GM19324 (cell line): Measurements from ENCODE around the gene APP.

ENCODE experiments used
- ATAC-seq: cut with Tn5 transposase; IDR thresholded peaks from one replicate; pipeline ENCODE4 v1.9.1; 2021; ENCODE audit warnings: mild to moderate bottlenecking, moderate library complexity; ENCODE audit not compliant: unreplicated experiment, low FRiP score

APP gene

GRCh38 chr21:25995278-25995677 is 175.3 kb downstream of the APP start:
- no peak for ATAC-seq

GRCh38 chr21:25994758-25995163 is 175.8 kb downstream of the APP start:
- no peak for ATAC-seq

GRCh38 chr21:25988738-25989137 is 181.8 kb downstream of the APP start:
- no peak for ATAC-seq

GRCh38 chr21:25987531-25987930 is 183.0 kb downstream of the APP start:
- ATAC-seq: no peak

GRCh38 chr21:25986928-25987327 is 183.6 kb downstream of the APP start:
- ATAC-seq: no peak

- no peak for ATAC-seq
Observed at GRCh38 chr21:25985990-25986389, 184.6 kb downstream of the APP start.

GRCh38 chr21:25984538-25984937 is 186.0 kb downstream of the APP start:
- no peak for ATAC-seq

- ATAC-seq: no peak
Observed at GRCh38 chr21:25983745-25984144, 186.8 kb downstream of the APP start.

- ATAC-seq: no peak
Observed at GRCh38 chr21:25980710-25981109, 189.9 kb downstream of the APP start.

GRCh38 chr21:25979845-25980616 is 190.5 kb downstream of the APP start:
- no peak for ATAC-seq

- no peak for ATAC-seq
Observed at GRCh38 chr21:25977068-25977611, 193.4 kb downstream of the APP start.

GRCh38 chr21:25974964-25975363 is 195.6 kb downstream of the APP start:
- ATAC-seq: no peak

- no peak for ATAC-seq
Observed at GRCh38 chr21:25970254-25970930, 200.2 kb downstream of the APP start.

GRCh38 chr21:25967901-25968438 is 202.6 kb downstream of the APP start:
- peak; percentile 51 for ATAC-seq

GRCh38 chr21:25967181-25967900 is 203.2 kb downstream of the APP start:
- peak; percentile 96 for ATAC-seq

GRCh38 chr21:25965951-25966707 is 204.4 kb downstream of the APP start:
- ATAC-seq: no peak

- no peak for ATAC-seq
Observed at GRCh38 chr21:25964926-25965325, 205.6 kb downstream of the APP start.

- no peak for ATAC-seq
Observed at GRCh38 chr21:25964015-25964414, 206.6 kb downstream of the APP start.

GRCh38 chr21:25963181-25963580 is 207.4 kb downstream of the APP start:
- ATAC-seq: no peak

GRCh38 chr21:25961042-25961441 is 209.5 kb downstream of the APP start:
- ATAC-seq: no peak
